DND-41 (cell line): ENCODE measurements around the gene OCIAD1.
"Not testable (repeated sequence)": the region's sequence is repeated elsewhere in the genome, so short reads cannot be mapped to it uniquely, and the experiment has no call there.

Experiments
- EZH2 ChIP-seq: IDR thresholded peaks from 3 replicates; pipeline ENCODE4 v1.6.1; 2012; ENCODE audit warnings: borderline replicate concordance, low read depth, mild to moderate bottlenecking, moderate library complexity, low read length, inconsistent platforms; ENCODE audit not compliant: severe bottlenecking
- TF ChIP-seq, protein P1 (sequence below): IDR thresholded peaks from 2 replicates; pipeline ENCODE4 v1.5.1; 2012; ENCODE audit warnings: borderline replicate concordance, low read length, moderate library complexity, mild to moderate bottlenecking; ENCODE audit not compliant: poor library complexity, severe bottlenecking; ENCODE audit errors: extremely low read depth

DNA sequence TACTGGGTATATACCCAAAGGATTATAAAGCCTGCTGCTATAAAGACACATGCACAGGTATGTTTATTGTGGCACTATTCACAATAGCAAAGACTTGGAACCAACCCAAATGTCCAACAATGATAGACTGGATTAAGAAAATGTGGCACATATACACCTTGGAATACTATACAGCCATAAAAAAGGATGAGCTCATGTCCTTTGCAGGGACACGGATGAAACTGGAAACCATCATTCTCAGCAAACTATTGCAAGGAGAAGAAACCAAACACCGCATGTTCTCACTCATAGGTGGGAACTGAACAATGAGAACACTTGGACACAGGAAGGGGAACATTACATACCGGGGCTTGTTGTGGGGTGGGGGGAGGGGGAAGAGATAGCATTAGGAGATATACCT, 58.9 kb downstream of the OCIAD1 start:
- TF ChIP-seq, protein P1, sequence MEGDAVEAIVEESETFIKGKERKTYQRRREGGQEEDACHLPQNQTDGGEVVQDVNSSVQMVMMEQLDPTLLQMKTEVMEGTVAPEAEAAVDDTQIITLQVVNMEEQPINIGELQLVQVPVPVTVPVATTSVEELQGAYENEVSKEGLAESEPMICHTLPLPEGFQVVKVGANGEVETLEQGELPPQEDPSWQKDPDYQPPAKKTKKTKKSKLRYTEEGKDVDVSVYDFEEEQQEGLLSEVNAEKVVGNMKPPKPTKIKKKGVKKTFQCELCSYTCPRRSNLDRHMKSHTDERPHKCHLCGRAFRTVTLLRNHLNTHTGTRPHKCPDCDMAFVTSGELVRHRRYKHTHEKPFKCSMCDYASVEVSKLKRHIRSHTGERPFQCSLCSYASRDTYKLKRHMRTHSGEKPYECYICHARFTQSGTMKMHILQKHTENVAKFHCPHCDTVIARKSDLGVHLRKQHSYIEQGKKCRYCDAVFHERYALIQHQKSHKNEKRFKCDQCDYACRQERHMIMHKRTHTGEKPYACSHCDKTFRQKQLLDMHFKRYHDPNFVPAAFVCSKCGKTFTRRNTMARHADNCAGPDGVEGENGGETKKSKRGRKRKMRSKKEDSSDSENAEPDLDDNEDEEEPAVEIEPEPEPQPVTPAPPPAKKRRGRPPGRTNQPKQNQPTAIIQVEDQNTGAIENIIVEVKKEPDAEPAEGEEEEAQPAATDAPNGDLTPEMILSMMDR, result not testable (repeated sequence)
- not testable (repeated sequence) for TF ChIP-seq EZH2
